Loucy (cell line): ENCODE measurements around the gene FGFR2.

Source experiments
- CTCF ChIP-seq: fragments of 200-600 bp; sonication (generic); conservative IDR thresholded peaks from 2 replicates; pipeline ENCODE4 v1.5.1; 2014; ENCODE audit warnings: mild to moderate bottlenecking, antibody characterized with exemption, low read length
- EZH2phosphoT487 ChIP-seq: fragments of 200-600 bp; IDR thresholded peaks from 2 replicates; pipeline ENCODE4 v1.6.1; 2018; ENCODE audit warnings: antibody characterized with exemption, mild to moderate bottlenecking, moderate library complexity, borderline replicate concordance

DNA sequence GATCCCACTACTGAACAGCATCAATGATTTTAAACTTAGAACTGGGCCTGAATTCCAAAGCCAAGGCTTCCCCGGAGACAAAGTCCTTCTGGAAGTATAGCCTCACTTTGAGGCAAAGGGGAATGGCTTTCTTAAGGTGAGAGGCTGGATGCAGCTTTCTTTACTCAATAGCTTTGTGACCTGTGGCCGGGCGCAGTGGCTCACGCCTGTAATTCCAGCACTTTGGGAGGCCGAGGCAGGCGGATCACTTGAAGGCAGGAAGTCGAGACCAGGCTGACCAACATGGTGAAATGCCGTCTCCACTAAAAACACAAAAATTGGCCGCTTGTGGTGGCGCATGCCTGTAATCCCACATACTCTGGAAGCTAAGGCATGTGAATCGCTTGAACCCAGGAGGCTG, 3.2 kb upstream of the FGFR2 start:
- TF ChIP-seq CTCF (no peak), EZH2phosphoT487 (no peak)
